Fibroblast of villous mesenchyme (primary cell): ENCODE results near the gene NRG3. TPM values are rescaled to one million over a fixed set of nuclear protein-coding genes. Genes with fewer than 3 reads are reported as not detected.
A peak's percentile ranks its signal among the peaks of the same experiment; 100 is the strongest.

Experiments used
- DNase-seq: peaks from one replicate; pipeline ENCODE4 v3.0.0-alpha.2; 2010; ENCODE audit warnings: low read depth
- H3K4me3 ChIP-seq: 2 replicates; pipeline ENCODE4 v1.5.1; 2011; ENCODE audit warnings: low read depth, mild to moderate bottlenecking, low read length
- CTCF ChIP-seq: IDR thresholded peaks from 2 replicates; pipeline ENCODE4 v1.5.1; 2012; ENCODE audit warnings: low read depth, mild to moderate bottlenecking, low read length; ENCODE audit not compliant: insufficient read depth
- total RNA-seq: library from RNA; depleted of rRNA; stranded (reverse); fragments of >200 nt; gene quantifications from 2 replicates; pipeline ENCODE4 v1.2.3, GENCODE V29; 2012

NRG3 gene
- total RNA-seq, 1 donor: not detected

GRCh38 chr10:82236084-82236731, 361.2 kb downstream of the NRG3 start:
- H3K4me3 ChIP-seq: no peak overlapping the region
- no peak for TF ChIP-seq CTCF
- no peak for DNase-seq

GRCh38 chr10:82238291-82238690, 363.3 kb downstream of the NRG3 start:
- TF ChIP-seq CTCF: no peak
- H3K4me3 ChIP-seq: no peak overlapping the region
- DNase-seq: no peak

GRCh38 chr10:82240408-82240807, 365.4 kb downstream of the NRG3 start:
- TF ChIP-seq CTCF: no peak
- DNase-seq: no peak
- no peak overlapping the region for H3K4me3 ChIP-seq

- no peak overlapping the region for H3K4me3 ChIP-seq
- TF ChIP-seq CTCF: no peak
These were observed 367.8 kb downstream of the NRG3 start for GRCh38 chr10:82242778-82243177.

GRCh38 chr10:82245157-82245556, 370.2 kb downstream of the NRG3 start:
- no peak for DNase-seq
- TF ChIP-seq CTCF: no peak

More at GRCh38 chr10:82242778-82243177, 367.8 kb downstream of the NRG3 start:
- no peak for DNase-seq

GRCh38 chr10:82245906-82246560, 371.0 kb downstream of the NRG3 start:
- TF ChIP-seq CTCF: no peak
- H3K4me3 ChIP-seq: no peak overlapping the region
- peak; percentile 27 for DNase-seq

More at GRCh38 chr10:82245157-82245556, 370.2 kb downstream of the NRG3 start:
- no peak overlapping the region for H3K4me3 ChIP-seq
